A549 (cell line): Measurements from ENCODE around the gene CFAP65. TPM values are rescaled to one million over a fixed set of nuclear protein-coding genes. Genes with fewer than 3 reads are reported as not detected.

Experiments
- ATAC-seq, 2 experiments: fragments of 200-7000 bp in 1 of 2; fragments of >200 bp in 1 of 2; cut with Nextera tagmentation in 1 of 2; cut with Tn5 transposase in 1 of 2; 3 replicates each; pipeline versions ENCODE4 v1.8.0 to v1.9.1; 2018 to 2020; ENCODE audit warnings: mild to moderate bottlenecking in 1 of 2, moderate library complexity in 1 of 2
- CTCF ChIA-PET: fragments of 300-600 bp; sonication (Branson Sonifier 250); formaldehyde crosslinking; extraction: SDS; loops from one replicate; lab custom pipeline; 2021; ENCODE audit warnings: antibody characterized with exemption, inconsistent platforms; lab: Yijun Ruan, JAX
- POLR2A ChIA-PET: fragments of 350-600 bp; formaldehyde crosslinking; extraction: SDS; loops from one replicate; lab custom pipeline; 2021; ENCODE audit warnings: antibody characterized with exemption, inconsistent platforms; lab: Yijun Ruan, JAX
- DNase-seq, 2 experiments: peaks; one replicate each; pipeline versions ENCODE4 v3.0.0 to v3.0.0-alpha.2; 2011 to 2016; ENCODE audit warnings: low read depth in 1 of 2, low spot score in 1 of 2
- FAIRE-seq: peaks from 2 replicates; lab custom pipeline; 2011; peaks lifted over from hg19 to GRCh38; lab: Jason Lieb, UNC
- H3K27ac ChIP-seq, 2 experiments: fragments of >200 bp; sonication (Bioruptor Twin); formaldehyde crosslinking; 3 replicates each; pipeline ENCODE4 v1.5.1; 2016 to 2017
- H3K4me1 ChIP-seq: fragments of >200 bp; sonication (Bioruptor Twin); formaldehyde crosslinking; 3 replicates; pipeline ENCODE4 v1.6.1; 2016
- H3K4me2 ChIP-seq: fragments of >200 bp; sonication (Bioruptor Twin); formaldehyde crosslinking; 3 replicates; pipeline ENCODE4 v1.6.1; 2016
- H3K4me3 ChIP-seq: fragments of >200 bp; sonication (Bioruptor Twin); formaldehyde crosslinking; 3 replicates; pipeline ENCODE4 v1.5.1; 2016
- H3K9me3 ChIP-seq: fragments of >200 bp; sonication (Bioruptor Twin); formaldehyde crosslinking; 3 replicates; pipeline ENCODE4 v1.6.1; 2016
- BCL3 ChIP-seq: fragments of >200 bp; sonication (Bioruptor Twin); formaldehyde crosslinking; IDR thresholded peaks from 3 replicates; pipeline ENCODE4 v1.6.1; 2016
- BHLHE40 ChIP-seq: IDR thresholded peaks from 2 replicates; pipeline ENCODE4 v1.6.1; 2012; ENCODE audit warnings: low read depth, low read length, inconsistent platforms
- CHD4 ChIP-seq: fragments of 200-600 bp; sonication (generic); IDR thresholded peaks from 2 replicates; pipeline ENCODE4 v1.6.1; 2016; ENCODE audit warnings: antibody characterized with exemption, mild to moderate bottlenecking, borderline replicate concordance
- CTCF ChIP-seq: fragments of >200 bp; sonication (Bioruptor Twin); formaldehyde crosslinking; IDR thresholded peaks from 3 replicates; pipeline ENCODE4 v1.5.1; 2016
- EHF ChIP-seq: fragments of 250-450 bp; sonication (Bioruptor Pico); IDR thresholded peaks from 2 replicates; pipeline ENCODE4 v1.5.0; 2020; ENCODE audit warnings: mild to moderate bottlenecking
- ELK1 ChIP-seq: fragments of 150-350 bp; IDR thresholded peaks from 2 replicates; pipeline ENCODE4 v1.6.1; 2014; ENCODE audit warnings: low read depth, mild to moderate bottlenecking, low read length
- MYC ChIP-seq: IDR thresholded peaks from 2 replicates; pipeline ENCODE4 v1.6.1; 2012; ENCODE audit warnings: mild to moderate bottlenecking, inconsistent platforms, low read length, improper control_type of control experiment, borderline replicate concordance
- NFE2L2 ChIP-seq: fragments of 150-350 bp; conservative IDR thresholded peaks from 2 replicates; pipeline ENCODE4 v1.6.1; 2014; ENCODE audit warnings: low read length
- PBX3 ChIP-seq: IDR thresholded peaks from 2 replicates; pipeline ENCODE4 v1.6.1; 2012
- REST ChIP-seq: fragments of 200-600 bp; sonication (generic); IDR thresholded peaks from 2 replicates; pipeline ENCODE4 v1.6.1; 2016; ENCODE audit warnings: antibody characterized with exemption, mild to moderate bottlenecking, moderate library complexity
- SMC3 ChIP-seq: fragments of >200 bp; sonication (Bioruptor Twin); formaldehyde crosslinking; IDR thresholded peaks from 3 replicates; pipeline ENCODE4 v1.6.1; 2018; ENCODE audit warnings: inconsistent platforms
- TP53 ChIP-seq: fragments of 250-450 bp; sonication (Bioruptor Pico); IDR thresholded peaks from 2 replicates; pipeline ENCODE4 v1.5.0; 2021; ENCODE audit warnings: mild to moderate bottlenecking, moderate library complexity
- USF2 ChIP-seq: fragments of 450-650 bp; IDR thresholded peaks from 2 replicates; pipeline ENCODE4 v1.6.1; 2014; ENCODE audit warnings: antibody characterized with exemption
- ZNF302 ChIP-seq: fragments of 250-450 bp; sonication (Bioruptor Pico); IDR thresholded peaks from 2 replicates; pipeline ENCODE4 v1.9.0; 2021; ENCODE audit warnings: inconsistent platforms, mild to moderate bottlenecking, moderate library complexity
- WGBS: methylation state at CpG from one replicate; pipeline ENCODE4 v1.1.6; 2017; ENCODE audit errors: missing lambda C conversion rate; 5-methylcytosine and 5-hydroxymethylcytosine counted together
- polyA plus RNA-seq, 4 experiments: library from polyadenylated mRNA; depleted of rRNA in 3 of 4; stranded (reverse); fragments of >200 nt; fragmentation: RNase III in 1 of 4; extraction: RNeasy Plus Mini Kit Qiagen cat#74134 plus additional on column Dnase treatment in 1 of 4; gene quantifications; 2 replicates in 3 of 4; 3 replicates in 1 of 4; pipeline ENCODE4 v1.2.3, GENCODE V29; 2011 to 2017

Gene CFAP65
- polyA plus RNA-seq, 2 of the 4 experiments (the other 2 are of a cell fraction): 0.12 to 0.14 TPM

- TF ChIP-seq CHD4: no peak
These were observed 49.1 kb downstream of the CFAP65 start (continued) for GRCh38 chr2:218992196-218992595.

GRCh38 chr2:218991674-218992168 is 49.6 kb downstream of the CFAP65 start:
- FAIRE-seq: no peak
- TF ChIP-seq MYC: no peak
- no peak for TF ChIP-seq CTCF
- TF ChIP-seq TP53 (CRISPR knock-in tag): no peak
- peak; percentile 83 for TF ChIP-seq REST
- TF ChIP-seq BHLHE40: no peak
- TF ChIP-seq, all 56 proteins: peak for 1
- WGBS: 47% methylated on average over 13 of the region's 13 CpGs
- H3K4me1 ChIP-seq: peaks cover 8% of the 10 kb centered on the region
- H3K9me3 ChIP-seq: no peaks in the 10 kb centered on the region
- H3K4me3 ChIP-seq: no peak overlapping the region
- ChIA-PET POLR2A (no interaction called here), CTCF (interaction anchor here (1.2 to 6.2 kb wide), 7 partner anchors 10 to 138 kb away, joined by 3 to 57 read pairs (median 7); no protein-coding TSS in a partner anchor)
- DNase-seq: no peak
- H3K4me2 ChIP-seq: no peak overlapping the region
- no peak overlapping the region for H3K27ac ChIP-seq
- 0 out of 6 replicates have a peak, but pooled peaks of 1 of the 2 experiments have one; percentile 27 for ATAC-seq

GRCh38 chr2:218990612-218991011 is 50.7 kb downstream of the CFAP65 start:
- 19% methylated on average over 6 of the region's 6 CpGs for WGBS
- H3K9me3 ChIP-seq: no peaks in the 10 kb centered on the region
- H3K27ac ChIP-seq: no peak overlapping the region
- no peak overlapping the region for H3K4me2 ChIP-seq
- FAIRE-seq (no peak), DNase-seq (no peak), ATAC-seq (no peak)
- H3K4me3 ChIP-seq: no peak overlapping the region
- CTCF ChIA-PET: interaction anchor here (0.6 to 3.8 kb wide), 10 partner anchors 10 to 539 kb away, joined by 3 to 25 read pairs (median 5); no protein-coding TSS in a partner anchor
- POLR2A ChIA-PET: interaction anchor here (0.6 kb wide), 1 partner anchor 56 kb away, joined by 4 read pairs; no protein-coding TSS in a partner anchor
- TF ChIP-seq USF2: no peak
- TF ChIP-seq BCL3: no peak
- no peak for TF ChIP-seq EHF (CRISPR knock-in tag)
- TF ChIP-seq NFE2L2: no peak
- TF ChIP-seq SMC3: no peak
- TF ChIP-seq ZNF302 (CRISPR knock-in tag): no peak
- TF ChIP-seq PBX3: no peak
- no peak for TF ChIP-seq ELK1
- H3K4me1 ChIP-seq: 0 out of 3 replicates have a peak, but pooled peaks cover under 1% of the 10 kb centered on the region
